NCI-H226 (cell line): ENCODE data around the gene HASPIN.

Experiments used
- DNase-seq: peaks from one replicate; pipeline ENCODE4 v3.0.0-alpha.2; 2015

Gene HASPIN

DNA sequence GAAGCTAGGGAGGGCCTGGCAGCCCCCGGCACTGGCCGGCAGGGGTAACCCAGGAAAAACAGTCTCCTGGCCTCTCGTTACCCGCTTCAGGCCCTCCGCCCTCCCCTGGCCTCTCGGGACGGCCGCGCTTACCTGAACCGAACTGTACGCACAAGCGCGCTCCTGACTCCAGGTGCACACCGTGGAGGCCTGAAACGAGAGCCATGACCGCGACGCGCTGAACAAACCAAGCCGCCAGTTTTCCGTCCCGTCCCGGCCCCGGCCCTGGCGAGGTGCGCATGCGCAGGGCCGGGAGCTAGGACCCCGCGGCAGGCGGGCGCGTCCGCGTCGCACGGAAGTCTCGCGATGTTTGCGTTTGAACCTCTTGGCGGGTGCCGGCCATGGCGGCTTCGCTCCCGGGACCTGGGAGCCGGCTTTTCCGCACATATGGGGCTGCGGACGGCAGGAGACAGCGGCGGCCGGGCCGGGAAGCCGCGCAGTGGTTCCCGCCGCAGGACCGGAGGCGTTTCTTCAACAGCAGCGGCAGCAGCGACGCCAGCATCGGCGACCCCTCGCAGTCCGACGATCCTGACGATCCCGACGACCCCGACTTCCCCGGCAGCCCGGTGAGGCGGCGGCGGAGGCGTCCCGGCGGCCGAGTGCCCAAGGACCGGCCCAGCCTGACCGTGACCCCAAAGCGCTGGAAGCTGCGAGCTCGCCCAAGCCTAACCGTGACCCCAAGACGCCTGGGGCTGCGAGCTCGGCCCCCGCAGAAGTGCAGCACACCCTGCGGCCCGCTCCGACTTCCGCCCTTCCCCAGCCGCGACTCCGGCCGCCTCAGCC lies at the start of gene HASPIN:
Gene HASPIN, plus strand, starts transcription at position 348 of the 822 bp plus-strand sequence. Its CDS starts 33 bp downstream, at position 381.
- DNase-seq = peak; percentile 84

DNA sequence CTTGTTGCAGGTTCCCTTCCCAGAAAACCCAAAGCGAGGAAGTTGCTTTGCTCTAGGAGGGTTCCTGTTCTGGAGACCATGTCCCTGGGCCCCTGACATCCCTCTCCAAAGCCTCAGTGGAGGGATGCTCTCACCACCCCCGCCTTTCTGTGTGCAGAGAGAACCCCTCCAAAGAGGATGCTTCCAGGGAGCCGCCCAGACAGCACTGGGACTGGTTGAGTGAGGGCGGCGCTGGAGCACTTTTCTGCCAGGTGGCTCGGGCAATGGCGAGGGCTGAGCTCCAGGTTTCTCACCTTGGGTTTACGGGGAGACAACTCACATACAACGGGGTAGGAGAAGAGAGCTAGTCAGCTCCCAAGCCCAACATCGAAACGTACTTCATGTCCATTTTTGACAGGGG lies 47.8 kb upstream of the HASPIN start:
- no peak for DNase-seq

DNA sequence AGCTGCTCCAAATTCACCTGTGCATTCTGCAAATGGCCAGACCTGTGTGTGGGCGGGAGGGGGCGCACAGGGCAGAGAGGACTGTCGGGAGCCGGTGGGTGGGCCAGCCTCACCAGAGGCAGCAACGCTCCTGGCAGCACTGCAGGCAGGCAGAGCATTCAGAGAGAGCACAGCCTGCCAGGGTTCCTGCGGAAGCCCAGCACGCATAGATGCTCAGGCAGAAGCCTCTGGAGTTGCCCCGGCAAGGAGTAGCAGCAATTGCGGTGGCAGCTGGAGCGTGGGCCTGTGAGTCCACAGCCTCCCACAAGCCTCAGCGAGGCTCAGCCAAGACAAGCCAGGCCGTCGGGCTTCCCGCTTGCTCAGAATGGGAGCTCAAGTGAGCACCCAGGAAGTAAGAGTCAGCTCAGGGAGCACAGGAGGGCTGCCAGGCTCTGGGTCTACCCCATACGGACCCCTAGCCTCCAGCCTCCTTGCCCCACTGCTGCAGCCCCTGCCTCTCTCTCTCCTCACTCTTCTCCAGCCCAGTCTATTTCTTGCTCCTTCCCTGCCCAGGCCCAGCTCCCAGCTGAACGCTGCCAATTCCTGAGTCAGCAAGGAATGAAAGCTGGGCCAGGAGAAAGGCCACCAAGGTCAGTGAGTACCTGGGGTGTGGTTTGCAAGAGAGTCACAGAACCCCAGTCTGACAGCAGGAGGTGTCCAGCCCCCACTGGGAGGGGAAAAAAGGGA lies 45.4 kb upstream of the HASPIN start:
- DNase-seq = no peak

DNA sequence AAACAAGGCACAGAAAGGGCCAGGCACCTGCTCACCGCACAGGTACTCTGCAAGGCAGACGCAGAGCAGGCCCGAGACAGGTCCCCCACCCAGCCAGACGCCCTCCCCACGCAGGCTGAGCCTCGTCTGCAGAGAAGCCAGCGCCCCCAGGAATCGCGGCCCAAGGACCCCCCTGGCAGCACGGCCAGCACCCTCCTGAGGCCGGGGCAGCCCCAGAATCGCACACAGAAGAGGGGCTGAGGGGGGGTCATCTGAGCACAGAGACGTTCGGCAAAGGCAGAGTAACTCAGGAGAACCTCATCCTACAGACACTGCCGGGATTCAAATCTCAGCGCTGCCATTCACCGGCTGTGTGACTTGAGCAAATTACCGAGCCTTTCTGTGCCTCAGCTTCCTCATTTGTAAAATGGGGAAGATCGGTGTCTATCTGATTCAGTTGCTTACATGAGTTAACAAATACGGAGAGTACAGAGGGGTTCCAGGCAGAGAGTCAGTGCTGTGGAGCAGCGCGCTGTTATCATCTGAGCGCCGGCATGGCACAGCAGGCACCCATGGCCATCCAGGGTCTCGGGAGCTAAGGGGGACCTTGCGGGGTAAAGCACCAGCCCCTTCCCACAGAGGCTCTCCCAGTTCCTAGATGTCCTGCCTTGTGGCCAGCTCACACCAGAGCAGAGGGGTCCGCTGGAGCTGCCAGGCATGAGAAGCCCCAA lies 44.7 kb upstream of the HASPIN start:
- DNase-seq = no peak

DNA sequence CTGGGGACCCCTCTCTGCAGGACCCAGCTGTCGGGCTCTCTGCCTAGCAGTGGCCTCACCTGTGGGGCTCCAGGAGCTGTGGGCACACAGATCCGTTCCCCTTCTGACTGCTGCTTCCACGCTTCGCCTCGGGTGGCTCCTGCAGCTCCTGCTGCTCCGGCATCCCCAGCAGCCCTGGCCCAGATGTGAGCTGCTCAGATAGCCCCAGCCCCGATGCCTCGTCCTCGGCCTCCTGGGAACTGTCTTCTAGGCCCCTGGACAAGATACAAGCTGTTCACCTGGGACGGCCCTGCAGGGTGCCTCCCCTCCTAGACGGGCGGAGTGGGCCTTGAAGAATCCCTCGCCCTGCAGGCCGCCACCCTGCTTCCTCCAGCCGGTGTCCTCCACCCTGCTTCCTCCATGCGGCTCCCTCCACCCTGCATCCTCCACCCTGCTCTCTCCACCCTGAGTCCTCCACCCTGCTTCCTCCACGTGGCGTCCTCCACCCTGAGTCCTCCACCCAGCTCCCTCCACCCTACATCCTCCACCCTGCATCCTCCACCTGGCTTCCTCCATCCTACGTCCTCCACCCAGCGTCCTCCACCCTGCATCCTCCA lies 44.1 kb upstream of the HASPIN start:
- no peak for DNase-seq

DNA sequence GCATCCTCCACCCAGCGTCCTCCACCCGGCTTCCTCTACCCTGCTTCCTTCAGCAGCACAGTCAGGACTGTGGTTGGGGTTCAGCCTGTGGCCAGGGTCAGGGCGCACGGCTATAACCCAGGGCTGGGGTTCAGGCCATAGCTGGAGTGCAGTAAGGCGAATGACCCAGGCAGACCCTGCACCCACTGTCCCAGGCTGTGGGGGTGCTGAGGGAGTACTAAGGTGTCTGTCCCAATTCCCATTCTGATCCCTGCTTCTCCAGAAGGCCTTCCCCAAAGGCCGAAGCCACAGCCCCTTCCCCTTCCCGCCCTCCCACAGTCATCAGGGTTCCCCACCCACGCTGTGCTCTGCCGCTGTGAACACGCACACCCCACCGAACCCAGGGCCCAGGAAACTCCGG lies 42.6 kb upstream of the HASPIN start:
- DNase-seq = no peak

DNA sequence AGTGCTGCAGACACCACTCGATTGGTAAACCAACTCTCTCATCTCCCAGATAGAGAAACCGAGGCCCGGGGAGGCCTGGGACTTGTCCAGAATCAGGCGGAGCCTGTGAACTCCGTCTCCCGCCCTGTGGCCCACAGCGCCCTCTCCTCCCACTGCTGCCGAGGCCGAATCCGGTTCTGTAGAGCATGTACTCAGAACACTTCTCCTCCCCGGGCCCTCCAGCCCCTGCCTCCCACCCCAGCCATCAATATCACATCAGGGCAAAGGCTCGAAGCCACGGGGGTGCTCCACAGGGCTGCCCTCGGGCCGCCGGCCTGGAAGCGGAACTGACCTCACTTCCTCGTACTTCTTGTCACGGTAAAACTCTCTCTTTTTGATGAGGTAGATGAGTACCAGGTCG lies 42.1 kb upstream of the HASPIN start:
- DNase-seq = no peak

DNA sequence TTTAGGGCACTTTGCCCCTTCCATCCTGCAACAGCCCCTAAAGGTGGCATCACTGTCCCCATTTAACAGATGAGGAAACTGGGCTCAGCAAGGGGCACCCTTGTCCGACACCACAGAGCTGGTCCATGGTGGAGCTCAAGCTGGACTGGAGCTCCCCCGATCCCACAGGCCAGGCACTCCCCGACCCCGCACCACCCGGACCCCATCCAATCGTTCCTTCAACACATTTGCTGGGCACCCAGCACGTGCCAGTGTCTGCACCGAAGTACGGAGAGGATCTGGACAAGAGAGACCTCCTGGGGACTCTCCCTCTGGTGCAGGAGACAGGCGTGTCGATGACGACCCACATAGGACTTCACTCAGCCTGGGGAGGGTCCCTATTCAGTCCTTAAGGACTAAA lies 41.7 kb upstream of the HASPIN start:
- no peak for DNase-seq

DNA sequence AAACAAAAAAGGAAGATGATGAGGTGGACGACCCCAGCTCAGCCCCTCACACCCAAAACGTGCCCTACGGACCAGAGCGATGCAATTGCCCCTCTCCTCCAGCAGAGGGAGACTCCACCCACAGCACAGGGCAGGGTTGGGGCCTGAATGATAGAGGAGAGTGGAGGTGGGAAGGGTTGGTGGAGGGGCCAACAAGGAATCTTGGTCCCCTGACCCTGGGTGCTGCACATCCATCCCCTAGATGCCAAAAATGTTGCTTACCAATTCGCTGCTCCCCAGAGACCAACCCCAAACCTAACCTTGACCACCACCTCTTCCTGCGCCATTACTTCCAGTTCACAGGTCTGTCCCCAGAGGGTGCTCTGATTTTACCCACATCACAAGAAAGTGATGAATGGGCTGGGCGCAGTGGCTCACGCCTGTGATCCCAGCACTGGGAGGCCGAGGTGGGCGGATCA lies 40.6 kb upstream of the HASPIN start:
- no peak for DNase-seq

DNA sequence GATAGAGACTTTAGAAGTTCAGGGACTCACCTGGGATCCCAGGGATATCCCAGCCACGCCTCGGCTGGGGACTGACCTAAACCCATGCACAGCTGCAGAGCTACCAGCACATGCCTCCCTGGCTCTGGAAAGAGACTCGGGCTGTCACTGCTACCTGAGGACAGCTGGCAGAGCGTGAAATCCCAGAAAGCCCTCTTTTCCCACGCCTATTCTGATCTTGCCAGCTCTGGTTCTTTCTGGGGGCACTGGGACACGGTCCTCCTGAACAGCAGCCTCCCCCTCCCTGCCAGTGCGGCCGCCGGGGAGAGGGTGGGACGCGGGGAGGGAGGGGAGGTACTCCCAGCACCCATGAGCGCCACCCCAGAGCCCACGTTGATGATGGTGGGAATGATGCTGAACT lies 38.5 kb upstream of the HASPIN start:
- DNase-seq = no peak

DNA sequence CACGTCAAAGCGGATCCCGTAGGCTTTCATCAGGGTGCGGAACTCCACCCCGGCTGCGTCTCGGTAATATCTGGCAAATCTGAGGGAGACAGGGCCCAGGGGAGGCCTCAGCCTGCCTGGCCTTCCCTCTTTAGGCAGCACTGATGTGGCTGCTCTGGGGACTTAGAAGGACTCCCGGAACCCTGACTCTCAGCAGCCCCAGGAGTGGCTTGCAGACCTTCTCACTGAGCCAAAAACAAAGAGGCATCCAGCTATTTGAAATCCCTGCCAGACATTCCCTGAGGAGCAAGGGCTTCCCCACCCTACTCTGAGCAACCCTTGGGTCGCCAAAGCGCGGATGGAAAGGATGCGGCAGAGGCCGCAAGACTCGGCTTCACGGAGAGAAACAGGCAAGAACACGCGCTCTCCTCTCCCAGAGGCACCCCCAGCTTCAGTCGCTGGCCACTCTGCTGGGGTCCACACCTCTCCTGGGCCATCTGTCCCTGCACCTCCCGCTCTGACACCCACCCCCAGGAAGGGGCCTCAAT lies 35.6 kb upstream of the HASPIN start:
- DNase-seq = no peak

DNA sequence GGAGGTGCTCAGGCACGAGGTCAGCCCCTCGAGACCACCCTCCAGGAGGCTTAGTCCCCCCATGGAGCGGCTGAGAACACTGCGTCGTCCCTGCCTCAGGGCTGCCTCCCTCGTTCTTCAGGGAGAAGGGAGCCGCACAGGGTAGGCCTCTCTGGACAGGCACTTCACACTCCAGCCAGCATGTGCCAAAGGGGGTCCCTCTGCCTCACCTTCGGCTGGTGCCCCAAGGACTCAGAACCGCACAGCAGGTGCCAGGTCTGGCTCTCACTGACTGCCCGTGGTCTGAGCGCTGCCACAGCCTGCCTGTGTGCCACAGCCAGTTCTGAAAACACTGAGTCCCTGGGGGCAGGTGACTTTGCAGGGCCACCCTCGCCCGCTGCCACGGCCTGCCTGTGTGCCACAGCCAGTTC lies 34.8 kb upstream of the HASPIN start:
- DNase-seq = no peak

DNA sequence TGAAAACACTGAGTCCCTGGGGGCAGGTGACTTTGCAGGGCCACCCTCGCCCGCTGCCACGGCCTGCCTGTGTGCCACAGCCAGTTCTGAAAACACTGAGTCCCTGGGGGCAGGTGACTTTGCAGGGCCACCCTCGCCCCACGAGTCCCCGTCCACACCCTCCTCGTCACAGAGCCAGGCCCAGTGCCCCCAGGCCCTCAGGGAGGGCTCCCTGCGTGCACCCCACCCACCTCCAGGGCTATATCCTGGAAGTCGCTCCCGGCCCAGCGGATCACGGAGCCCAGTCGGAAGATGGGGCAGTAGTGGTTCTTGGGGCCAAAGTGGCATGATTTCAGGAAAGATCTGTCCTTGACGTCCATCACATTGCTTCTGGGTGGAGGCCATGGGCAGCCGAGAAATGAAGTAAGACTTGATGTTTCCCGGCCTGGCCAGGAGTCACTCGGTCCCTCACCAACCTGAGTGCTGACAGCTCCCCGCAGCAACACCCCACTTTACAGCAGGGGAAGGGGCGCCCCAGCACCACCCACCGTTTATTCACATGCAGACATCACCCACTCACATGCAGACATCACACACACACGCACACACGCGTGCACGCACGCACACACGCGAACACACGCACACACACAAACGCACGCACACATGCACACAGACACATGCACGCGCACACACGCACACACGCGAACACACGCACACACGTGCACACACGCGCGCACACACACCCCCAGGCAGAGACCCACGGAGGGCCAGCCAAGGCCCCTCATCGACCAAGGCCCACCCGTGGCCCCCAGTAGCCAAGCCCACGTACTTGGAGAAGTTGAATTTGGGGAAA lies 34.2 kb upstream of the HASPIN start:
- no peak for DNase-seq

DNA sequence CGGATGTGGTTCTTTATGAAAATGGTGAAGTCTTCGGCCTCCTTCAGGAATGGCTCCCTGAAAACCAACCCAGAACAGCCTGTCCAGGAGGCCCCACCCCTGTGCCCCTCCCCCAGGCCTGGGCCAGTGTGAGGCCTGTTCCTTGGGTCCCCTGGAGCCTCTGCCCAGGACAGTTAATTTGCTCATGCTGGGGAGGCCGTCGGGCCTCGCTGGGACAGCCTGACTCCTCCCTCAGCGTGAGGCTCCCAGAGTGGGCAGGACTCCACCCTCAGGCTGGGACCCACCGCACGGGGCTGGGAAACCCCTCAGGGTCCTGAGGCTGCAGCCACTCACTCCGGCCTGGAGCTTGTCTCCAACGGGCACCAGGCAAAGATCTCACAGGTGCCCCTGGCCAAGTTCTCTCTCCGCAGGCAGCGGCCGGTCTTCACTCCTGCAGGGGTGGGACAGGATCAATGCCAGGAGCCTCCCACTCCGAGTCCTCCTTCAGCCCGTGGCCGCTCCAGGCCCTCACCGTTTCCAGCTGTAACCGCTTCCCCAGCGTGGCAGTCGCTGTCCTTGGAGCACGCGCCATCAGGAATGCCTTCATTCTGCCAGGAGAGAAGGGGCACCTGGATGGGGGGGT lies 33.5 kb upstream of the HASPIN start:
- DNase-seq = no peak

DNA sequence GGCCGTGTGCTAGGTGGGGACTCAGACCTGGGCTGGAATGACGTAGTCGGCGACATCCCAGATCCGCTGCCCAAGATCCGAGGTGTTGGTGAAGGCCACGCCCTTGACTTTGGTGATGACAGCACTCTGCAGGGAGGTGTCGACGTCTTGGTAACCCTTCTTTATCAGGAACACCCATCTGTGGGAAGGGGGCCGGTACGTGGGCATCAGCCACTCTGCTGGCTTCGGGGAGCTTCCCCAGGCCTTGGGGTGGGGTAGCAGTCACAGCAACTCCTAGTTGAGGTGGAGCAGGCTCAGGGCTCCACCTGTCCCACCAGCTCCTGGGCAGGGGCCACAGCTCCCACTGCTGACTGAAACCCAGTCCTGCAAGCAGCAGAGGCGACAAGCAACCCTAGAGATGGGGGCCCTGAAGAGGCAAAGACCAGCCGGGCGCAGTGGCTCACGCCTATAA lies 32.1 kb upstream of the HASPIN start:
- no peak for DNase-seq

DNA sequence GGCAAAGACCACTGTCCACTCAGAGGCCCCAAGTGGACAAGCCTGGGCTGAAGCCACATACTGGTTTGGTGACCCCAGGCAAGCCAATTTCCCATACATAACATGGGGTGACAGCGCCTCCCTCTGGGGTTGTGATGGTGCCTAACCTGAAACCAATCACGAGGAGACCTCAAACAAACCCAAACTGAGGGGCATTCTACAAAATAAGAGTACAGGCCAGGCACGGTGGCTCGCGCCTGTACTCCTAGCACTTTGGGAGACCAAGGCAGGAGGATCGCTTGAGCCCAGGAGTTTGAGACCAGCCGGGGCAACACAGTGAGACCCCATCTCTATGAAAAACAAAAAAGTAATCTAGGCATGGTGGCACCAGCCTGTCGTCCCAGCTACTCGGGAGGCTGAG lies 31.4 kb upstream of the HASPIN start:
- no peak for DNase-seq

DNA sequence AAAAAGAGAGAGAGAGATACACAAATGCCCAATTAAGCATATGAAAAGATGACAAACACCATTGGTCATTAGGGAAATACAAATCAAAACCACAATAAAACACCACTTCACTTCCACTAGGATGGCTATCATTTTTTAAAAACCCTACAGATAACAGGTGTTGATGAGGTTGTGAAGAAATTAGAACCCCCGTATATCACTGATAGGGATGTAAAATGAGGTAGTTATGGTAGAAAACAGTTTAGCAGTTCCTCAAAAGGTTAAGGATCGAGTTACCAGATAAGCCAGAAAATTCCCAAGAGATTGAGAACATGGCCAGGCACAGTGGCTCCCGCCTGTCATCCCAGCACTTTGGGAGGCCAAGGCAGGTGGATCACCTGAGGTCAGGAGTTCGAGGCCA lies 30.6 kb upstream of the HASPIN start:
- no peak for DNase-seq

DNA sequence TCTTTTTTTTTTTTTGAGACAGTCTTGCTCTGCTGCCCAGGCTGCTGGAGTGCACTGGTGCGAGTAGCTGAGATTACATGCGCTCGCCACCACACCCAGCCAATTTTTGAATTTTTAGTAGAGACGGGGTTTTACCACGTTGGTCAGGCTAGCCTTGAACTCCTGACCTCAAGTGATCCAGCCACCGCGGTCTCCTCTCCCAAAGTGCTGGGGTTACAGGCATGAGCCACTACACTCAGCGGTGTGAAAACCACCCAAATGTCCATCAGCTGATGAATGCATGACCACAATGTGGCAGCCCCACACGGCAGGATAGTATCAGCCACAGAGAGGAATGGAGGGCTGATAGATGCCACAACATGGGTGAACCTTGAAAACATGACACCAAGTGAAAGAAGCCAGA lies 29.9 kb upstream of the HASPIN start:
- DNase-seq = no peak

DNA sequence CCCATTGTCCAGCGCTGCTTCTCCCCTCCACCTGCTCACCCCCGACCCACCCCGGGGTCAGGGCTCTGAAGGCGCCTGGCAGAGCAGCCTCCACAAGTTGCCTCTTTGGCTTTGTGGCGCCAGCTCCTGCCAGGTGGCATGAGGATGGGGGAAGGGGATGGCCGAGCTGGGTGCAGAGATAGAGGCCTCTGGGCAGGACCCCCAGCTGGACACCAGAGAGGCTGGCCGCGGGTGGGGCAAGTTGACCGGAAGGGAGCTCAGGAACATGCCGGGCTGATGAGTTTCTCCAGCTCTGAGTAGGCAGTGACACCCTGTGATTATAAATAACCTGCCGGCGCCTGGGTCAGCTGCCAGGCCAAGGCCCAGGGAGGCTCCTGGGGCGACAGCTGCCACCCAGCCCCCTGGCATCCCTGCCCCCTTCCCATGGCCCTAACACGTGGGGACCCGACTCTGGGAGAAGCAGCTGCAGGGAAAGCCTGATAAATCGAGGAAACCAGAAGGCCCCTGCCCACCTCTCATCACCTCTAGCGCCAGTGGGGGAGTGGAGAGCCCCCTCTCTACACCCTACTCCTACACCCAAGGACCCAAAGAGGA lies 28.5 kb upstream of the HASPIN start:
- no peak for DNase-seq

DNA sequence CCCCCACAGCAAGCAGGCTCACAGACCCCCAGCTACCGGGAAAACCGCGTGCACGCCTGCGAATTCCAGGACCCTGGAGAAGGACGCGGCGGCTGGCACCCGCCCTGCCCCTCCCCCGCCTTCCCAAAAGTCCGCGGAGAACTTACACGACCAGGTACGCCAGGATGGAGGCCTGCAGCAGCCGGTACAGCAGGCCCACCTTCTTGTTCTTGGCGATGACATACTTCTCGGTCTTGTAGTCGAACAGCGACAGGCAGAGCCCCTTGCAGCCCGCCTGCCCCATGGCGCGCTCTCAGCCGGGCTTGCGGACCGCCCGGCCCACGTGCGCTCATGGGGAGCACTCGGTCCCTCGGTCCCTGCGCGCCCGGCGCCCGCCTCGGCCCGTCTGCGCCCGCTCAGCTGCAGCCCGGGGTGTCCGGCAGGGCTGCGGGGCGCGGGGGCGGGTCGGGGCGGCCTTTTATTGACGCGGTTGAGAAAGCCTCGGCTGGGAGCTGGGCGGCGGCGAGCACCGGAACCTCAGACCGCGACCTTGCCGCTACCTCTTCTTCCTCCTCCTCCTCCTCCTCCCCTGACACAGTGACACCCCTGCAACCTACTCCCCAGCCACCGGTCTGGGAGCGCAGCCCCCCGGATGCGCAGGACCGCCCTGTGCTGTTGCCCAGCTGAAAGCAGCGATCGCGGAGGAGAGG lies 27.8 kb upstream of the HASPIN start, which contains the start of gene P2RX5:
Gene P2RX5, minus strand, starts transcription at position 433 of the 689 bp plus-strand sequence. Its CDS starts 150 bp downstream, at position 283.
- no peak for DNase-seq
